PC-9 (cell line): ENCODE results near the gene ATP13A3.

ENCODE experiments used
- CTCF ChIP-seq: fragments of 200-600 bp; sonication (generic); conservative IDR thresholded peaks from 2 replicates; pipeline ENCODE4 v1.6.1; 2017; ENCODE audit warnings: mixed run types, antibody characterized with exemption, mild to moderate bottlenecking, moderate library complexity
- EZH2 ChIP-seq: fragments of 200-600 bp; sonication (generic); IDR thresholded peaks from 2 replicates; pipeline ENCODE4 v1.8.0; 2017; ENCODE audit warnings: antibody characterized with exemption, low read depth

- no peak for TF ChIP-seq CTCF
- TF ChIP-seq EZH2, result no peak
Measured at GRCh38 chr3:194447657-194448056, 39.1 kb downstream of the ATP13A3 start.
